Uterus (tissue), 2 donors: ENCODE data around the gene TESK2.

Source experiments
- CTCF ChIP-seq, 4 experiments: fragments of 200-600 bp in 2 of 4; fragments of 450-650 bp in 2 of 4; sonication (generic) in 2 of 4; IDR thresholded peaks; one replicate each; pipeline ENCODE4 v1.5.1; 2016 to 2019; ENCODE audit warnings: antibody characterized with exemption in 4 of 4, mild to moderate bottlenecking in 2 of 4, moderate library complexity in 1 of 4
- POLR2A ChIP-seq, 2 donors: fragments of 450-650 bp; IDR thresholded peaks; one replicate each; pipeline ENCODE4 v1.6.1; 2016; ENCODE audit warnings: antibody characterized with exemption in 2 of 2, mild to moderate bottlenecking in 1 of 2, moderate library complexity in 1 of 2

- TF ChIP-seq POLR2A (IDR thresholded peaks at IDR 0.05): no peak
- TF ChIP-seq CTCF (IDR thresholded peaks at IDR 0.05): no peak
These were observed 107.8 kb downstream of the TESK2 start for GRCh38 chr1:45383191-45383590.
